HepG2 (cell line): ENCODE results near the gene SLC50A1. TPM values are rescaled to one million over a fixed set of nuclear protein-coding genes. Genes with fewer than 3 reads are reported as not detected.

ENCODE experiments used
- ATAC-seq: fragments of 200-7000 bp; cut with Tn5 transposase; 3 replicates; pipeline ENCODE4 v1.9.1; 2020; ENCODE audit warnings: mild to moderate bottlenecking, moderate library complexity
- BruUV-seq: library from RNA; stranded (reverse); fragments of 400-500 nt; replicated peaks from 2 replicates; lab custom pipeline; 2021; lab: Mats Ljungman, UMichigan
- CTCF ChIA-PET: fragments of 300-600 bp; formaldehyde crosslinking; extraction: SDS; loops from one replicate; lab custom pipeline; 2021; ENCODE audit warnings: low total read pairs, inconsistent platforms, low intra/inter-chr PET ratio; lab: Yijun Ruan, JAX
- POLR2A ChIA-PET: fragments of 350-600 bp; sonication (Branson Sonifier 250); formaldehyde crosslinking; loops from one replicate; lab custom pipeline; 2020; ENCODE audit warnings: antibody characterized with exemption, inconsistent platforms; lab: Yijun Ruan, JAX
- DNase-seq: peaks from one replicate; pipeline ENCODE4 v3.0.0-alpha.2; 2015; ENCODE audit warnings: low spot score
- FAIRE-seq: peaks from 3 replicates; lab custom pipeline; 2011; peaks lifted over from hg19 to GRCh38; lab: Jason Lieb, UNC
- H2AFZ ChIP-seq: one replicate; pipeline ENCODE4 v1.6.1; 2011; ENCODE audit warnings: low read length, inconsistent platforms
- H3K27ac ChIP-seq: fragments of 300-600 bp; 3 replicates; pipeline ENCODE4 v1.8.0; 2011; ENCODE audit warnings: mixed run types, mild to moderate bottlenecking, mixed read lengths, low read length, inconsistent platforms; ENCODE audit not compliant: insufficient read depth; ENCODE audit errors: extremely low read length
- H3K27me3 ChIP-seq, 2 experiments: fragments of 200-600 bp in 1 of 2; 2 replicates in 1 of 2; 3 replicates in 1 of 2; pipeline versions ENCODE4 v1.6.0 to v1.8.0; 2011; ENCODE audit warnings: low read length in 2 of 2, mild to moderate bottlenecking in 2 of 2, moderate library complexity in 2 of 2, inconsistent platforms in 1 of 2; ENCODE audit not compliant: insufficient read depth in 2 of 2, control insufficient read depth in 1 of 2
- H3K36me3 ChIP-seq, 2 experiments: fragments of 200-600 bp in 1 of 2; replicated peaks in 1 of 2; 2 replicates in 1 of 2; 3 replicates in 1 of 2; pipeline versions ENCODE4 v1.5.1 to v1.8.0; 2011; ENCODE audit warnings: low read length in 2 of 2, inconsistent platforms in 1 of 2; ENCODE audit not compliant: insufficient read depth in 2 of 2, control insufficient read depth in 1 of 2
- H3K4me1 ChIP-seq: 2 replicates; pipeline ENCODE4 v1.5.1; 2012; ENCODE audit warnings: low read length, inconsistent platforms; ENCODE audit not compliant: insufficient read depth
- H3K4me2 ChIP-seq: 2 replicates; pipeline ENCODE4 v1.6.0; 2011; ENCODE audit warnings: low read depth, low read length, inconsistent platforms
- H3K4me3 ChIP-seq, 3 experiments: fragments of 200-600 bp in 1 of 3; sonication (generic), shearing (Covaris generic) in 1 of 3; replicated peaks in 1 of 3; 2 replicates each; pipeline ENCODE4 v1.5.1; 2011 to 2016; ENCODE audit warnings: low read length in 3 of 3, inconsistent platforms in 2 of 3, low read depth in 2 of 3, mild to moderate bottlenecking in 2 of 3, control low read depth in 1 of 3, mixed read lengths in 1 of 3; ENCODE audit not compliant: insufficient read depth in 1 of 3
- H3K79me2 ChIP-seq: one replicate; pipeline ENCODE4 v1.6.1; 2011; ENCODE audit warnings: low read length, inconsistent platforms; ENCODE audit not compliant: insufficient read depth
- H3K9ac ChIP-seq: 2 replicates; pipeline ENCODE4 v1.6.0; 2011; ENCODE audit warnings: mild to moderate bottlenecking, low read depth, low read length, inconsistent platforms; ENCODE audit not compliant: insufficient read depth
- H3K9me3 ChIP-seq: 2 replicates; pipeline ENCODE4 v1.5.1; 2012; ENCODE audit warnings: mild to moderate bottlenecking, low read length
- H4K20me1 ChIP-seq: 2 replicates; pipeline ENCODE4 v1.6.0; 2011; ENCODE audit warnings: inconsistent platforms, mild to moderate bottlenecking, low read length, moderate library complexity; ENCODE audit not compliant: insufficient read depth
- AKAP8 ChIP-seq: sonication (generic); formaldehyde crosslinking; IDR thresholded peaks from 2 replicates; pipeline ENCODE4 v1.5.1; 2020; ENCODE audit warnings: mild to moderate bottlenecking, missing genetic modification reagents
- CTCF ChIP-seq: sonication (generic); formaldehyde crosslinking; IDR thresholded peaks from 2 replicates; pipeline ENCODE4 v1.5.0; 2020; ENCODE audit warnings: mild to moderate bottlenecking, missing genetic modification reagents, moderate library complexity
- DPF2 ChIP-seq: sonication (generic); formaldehyde crosslinking; IDR thresholded peaks from 2 replicates; pipeline ENCODE4 v1.4.0; 2020; ENCODE audit warnings: mild to moderate bottlenecking, low read depth, missing genetic modification reagents, borderline replicate concordance
- EEA1 ChIP-seq: sonication (generic); formaldehyde crosslinking; IDR thresholded peaks from 2 replicates; pipeline ENCODE4 v1.5.1; 2020; ENCODE audit warnings: mild to moderate bottlenecking, missing genetic modification reagents, borderline replicate concordance
- RFXAP ChIP-seq: sonication (generic); formaldehyde crosslinking; IDR thresholded peaks from 2 replicates; pipeline ENCODE4 v1.4.0; 2020; ENCODE audit warnings: missing genetic modification reagents, borderline replicate concordance
- SAP130 ChIP-seq: IDR thresholded peaks from 2 replicates; pipeline ENCODE4 v1.6.1; 2016; ENCODE audit warnings: low read depth
- ZBTB33 ChIP-seq: sonication (generic); formaldehyde crosslinking; IDR thresholded peaks from 2 replicates; pipeline ENCODE4 v1.4.0; 2020; ENCODE audit warnings: missing genetic modification reagents
- ZBTB38 ChIP-seq: sonication (generic); formaldehyde crosslinking; IDR thresholded peaks from 2 replicates; pipeline ENCODE4 v1.5.1; 2020; ENCODE audit warnings: mild to moderate bottlenecking, missing genetic modification reagents
- ZBTB43 ChIP-seq: sonication (generic); formaldehyde crosslinking; conservative IDR thresholded peaks from 2 replicates; pipeline ENCODE4 v1.4.0; 2020; ENCODE audit warnings: missing genetic modification reagents
- ZFX ChIP-seq: sonication (generic); formaldehyde crosslinking; IDR thresholded peaks from 2 replicates; pipeline ENCODE4 v1.4.0; 2020; ENCODE audit warnings: mild to moderate bottlenecking, low read depth, missing genetic modification reagents, moderate library complexity
- ZFYVE20 ChIP-seq: sonication (generic); formaldehyde crosslinking; IDR thresholded peaks from 2 replicates; pipeline ENCODE4 v1.8.0; 2023; ENCODE audit warnings: low read depth, mild to moderate bottlenecking, moderate library complexity, missing genetic modification reagents, borderline replicate concordance
- ZNF562 ChIP-seq: sonication (generic); formaldehyde crosslinking; IDR thresholded peaks from 2 replicates; pipeline ENCODE4 v1.8.0; 2022; ENCODE audit warnings: missing genetic modification reagents, borderline replicate concordance
- ZNF780A ChIP-seq: sonication (generic); formaldehyde crosslinking; IDR thresholded peaks from 2 replicates; pipeline ENCODE4 v1.8.0; 2022; ENCODE audit warnings: mild to moderate bottlenecking, missing genetic modification reagents, moderate library complexity
- WGBS: methylation state at CpG from one replicate; pipeline ENCODE4 v1.1.6; 2017; ENCODE audit warnings: low lambda C conversion rate; 5-methylcytosine and 5-hydroxymethylcytosine counted together
- in situ Hi-C: cut with HindIII; loops from 2 replicates; pipeline ENCODE4 v1.10.0; 2017; ENCODE audit warnings: low pct_unique_long_range_greater_than_20kb; ENCODE audit not compliant: extremely low pct_ligation_motif_present
- intact Hi-C: fragments of 100-400 bp; cut with micrococcal nuclease; formaldehyde crosslinking; loops from one replicate; pipeline ENCODE4 v1.10.0; 2022; ENCODE audit not compliant: unreplicated experiment
- polyA plus RNA-seq, 8 experiments: library from polyadenylated mRNA; depleted of rRNA in 3 of 8; stranded (reverse) in 7 of 8; unstranded in 1 of 8; fragments of >200 nt; fragmentation: Illumina TruSeq in 4 of 8; extraction: Trizol in 4 of 8; gene quantifications; 2 replicates each; pipeline versions ENCODE4 v1.2.1 to v1.2.3, GENCODE V29; 2011 to 2016; ENCODE audit warnings: low read depth in 4 of 8, missing spikeins in 1 of 8, mixed read lengths in 1 of 8; ENCODE audit not compliant: insufficient read depth in 1 of 8
- total RNA-seq, 5 experiments: library from RNA; depleted of rRNA; stranded (reverse); fragments of >200 nt; fragmentation: Illumina TruSeq; extraction: Trizol; gene quantifications; 2 replicates each; pipeline ENCODE4 v1.2.3, GENCODE V29; 2016; ENCODE audit warnings: low read depth in 1 of 5
- TF ChIP-seq, protein P1 (sequence below): IDR thresholded peaks from 2 replicates; pipeline ENCODE4 v1.6.1; 2016
- TF ChIP-seq, protein P2 (sequence below): sonication (generic); formaldehyde crosslinking; IDR thresholded peaks from 2 replicates; pipeline ENCODE4 v1.5.0; 2020; ENCODE audit warnings: mild to moderate bottlenecking, missing genetic modification reagents
- TF ChIP-seq, protein P3 (sequence below): IDR thresholded peaks from 2 replicates; pipeline ENCODE4 v1.6.1; 2016; ENCODE audit warnings: control low read depth

Gene SLC50A1
- total and polyA plus RNA-seq, 2 of the 13 experiments (the other 11 are each of a cell fraction or from before 2014, with no cell fraction given) = 22.5 to 46.8 TPM

- DNase-seq (no peak), FAIRE-seq (no peak), ATAC-seq (no peak)
- Histone ChIP-seq H3K4me2 (peak overlapping the region; percentile 94), H3K36me3 (peaks cover 17 to 46% of the 10 kb centered on the region in 2 experiments), H3K4me1 (peaks cover 51% of the 10 kb centered on the region), H3K27me3 (no peaks in the 10 kb centered on the region; a peak in 1 of 5 replicates), H4K20me1 (peaks cover 60% of the 10 kb centered on the region), H3K4me3 (peak overlapping the region; percentile 96 to 99 (median 99)), H3K27ac (peak overlapping the region; percentile 100), H3K79me2 (peaks cover 54% of the 10 kb centered on the region), H3K9me3 (no peaks in the 10 kb centered on the region), H3K9ac (peak overlapping the region; percentile 99), H2AFZ (no peak overlapping the region)
- intact Hi-C loops = no loop called here
- ChIA-PET POLR2A (interaction anchor here (1.1 to 3.9 kb wide), 5 partner anchors 9 to 62 kb away, joined by 3 to 28 read pairs (median 5); partner anchors contain the start of genes DPM3 and KRTCAP2), CTCF (no interaction called here)
- in situ Hi-C loops = no loop called here
- WGBS = no CpG with 5 or more reads among the region's 8 CpGs
- BruUV-seq = no TSS peak
- TF ChIP-seq, protein P1, sequence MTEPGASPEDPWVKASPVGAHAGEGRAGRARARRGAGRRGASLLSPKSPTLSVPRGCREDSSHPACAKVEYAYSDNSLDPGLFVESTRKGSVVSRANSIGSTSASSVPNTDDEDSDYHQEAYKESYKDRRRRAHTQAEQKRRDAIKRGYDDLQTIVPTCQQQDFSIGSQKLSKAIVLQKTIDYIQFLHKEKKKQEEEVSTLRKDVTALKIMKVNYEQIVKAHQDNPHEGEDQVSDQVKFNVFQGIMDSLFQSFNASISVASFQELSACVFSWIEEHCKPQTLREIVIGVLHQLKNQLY = no peak
- no peak for TF ChIP-seq ZNF780A (CRISPR knock-in tag)
- 0 out of 2 replicates have a peak, but pooled peaks have one; percentile 19 for TF ChIP-seq SAP130 (CRISPR knock-in tag)
- TF ChIP-seq, protein P2, sequence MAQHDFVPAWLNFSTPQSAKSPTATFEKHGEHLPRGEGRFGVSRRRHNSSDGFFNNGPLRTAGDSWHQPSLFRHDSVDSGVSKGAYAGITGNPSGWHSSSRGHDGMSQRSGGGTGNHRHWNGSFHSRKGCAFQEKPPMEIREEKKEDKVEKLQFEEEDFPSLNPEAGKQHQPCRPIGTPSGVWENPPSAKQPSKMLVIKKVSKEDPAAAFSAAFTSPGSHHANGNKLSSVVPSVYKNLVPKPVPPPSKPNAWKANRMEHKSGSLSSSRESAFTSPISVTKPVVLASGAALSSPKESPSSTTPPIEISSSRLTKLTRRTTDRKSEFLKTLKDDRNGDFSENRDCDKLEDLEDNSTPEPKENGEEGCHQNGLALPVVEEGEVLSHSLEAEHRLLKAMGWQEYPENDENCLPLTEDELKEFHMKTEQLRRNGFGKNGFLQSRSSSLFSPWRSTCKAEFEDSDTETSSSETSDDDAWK (CRISPR knock-in tag) = no peak
- TF ChIP-seq DPF2 (CRISPR knock-in tag) = no peak
- TF ChIP-seq ZBTB33 (CRISPR knock-in tag) = no peak
- TF ChIP-seq RFXAP (CRISPR knock-in tag) = 0 out of 2 replicates have a peak, but pooled peaks have one; percentile 12
- no peak for TF ChIP-seq ZFX
- TF ChIP-seq ZBTB38 (CRISPR knock-in tag) = peak; percentile 75
- no peak for TF ChIP-seq ZNF562 (CRISPR knock-in tag)
- TF ChIP-seq, protein P3, sequence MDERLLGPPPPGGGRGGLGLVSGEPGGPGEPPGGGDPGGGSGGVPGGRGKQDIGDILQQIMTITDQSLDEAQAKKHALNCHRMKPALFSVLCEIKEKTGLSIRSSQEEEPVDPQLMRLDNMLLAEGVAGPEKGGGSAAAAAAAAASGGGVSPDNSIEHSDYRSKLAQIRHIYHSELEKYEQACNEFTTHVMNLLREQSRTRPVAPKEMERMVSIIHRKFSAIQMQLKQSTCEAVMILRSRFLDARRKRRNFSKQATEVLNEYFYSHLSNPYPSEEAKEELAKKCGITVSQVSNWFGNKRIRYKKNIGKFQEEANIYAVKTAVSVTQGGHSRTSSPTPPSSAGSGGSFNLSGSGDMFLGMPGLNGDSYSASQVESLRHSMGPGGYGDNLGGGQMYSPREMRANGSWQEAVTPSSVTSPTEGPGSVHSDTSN (CRISPR knock-in tag) = no peak
- no peak for TF ChIP-seq ZBTB43
- TF ChIP-seq EEA1 (CRISPR knock-in tag) = no peak
- no peak for TF ChIP-seq ZFYVE20 (CRISPR knock-in tag)
- no peak for TF ChIP-seq CTCF (CRISPR knock-in tag)
- TF ChIP-seq AKAP8 (CRISPR knock-in tag) = 0 out of 2 replicates have a peak, but pooled peaks have one; percentile 41
Observed at GRCh38 chr1:155131285-155131684, 4.4 kb upstream of the SLC50A1 start.
